K562 (cell line): ENCODE measurements around the gene PACRG. TPM values are rescaled to one million over a fixed set of nuclear protein-coding genes. Genes with fewer than 3 reads are reported as not detected.

Experiments
- ATAC-seq: fragments of 200-7000 bp; cut with Tn5 transposase; 3 replicates; pipeline ENCODE4 v1.9.1; 2020; ENCODE audit warnings: moderate library complexity
- BruUV-seq: library from RNA; stranded (reverse); fragments of 400-500 nt; replicated peaks from 2 replicates; lab custom pipeline; 2021; lab: Mats Ljungman, UMichigan
- CTCF ChIA-PET: fragments of 300-600 bp; formaldehyde crosslinking; extraction: SDS; loops from one replicate; lab custom pipeline; 2021; ENCODE audit warnings: low intra/inter-chr PET ratio; lab: Yijun Ruan, JAX
- POLR2A ChIA-PET: fragments of 300-600, 350-650 bp; sonication (Branson Sonifier 250); formaldehyde crosslinking; extraction: SDS; loops from one replicate; lab custom pipeline; 2021; ENCODE audit warnings: antibody characterized with exemption, inconsistent platforms; lab: Yijun Ruan, JAX
- DNase-seq, 4 experiments: peaks; one replicate each; pipeline versions ENCODE4 v3.0.0 to v3.0.0-alpha.2; 2011 to 2018; ENCODE audit warnings: low spot score in 3 of 4, mixed read lengths in 3 of 4; ENCODE audit errors: extremely low read depth in 1 of 4
- FAIRE-seq: peaks from 2 replicates; lab custom pipeline; 2011; peaks lifted over from hg19 to GRCh38; lab: Jason Lieb, UNC
- H2AFZ ChIP-seq: 2 replicates; pipeline ENCODE4 v1.6.0; 2011; ENCODE audit warnings: low read depth, low read length, control low read depth, inconsistent platforms
- H3K27ac ChIP-seq: fragments of 200-600 bp; 3 replicates; pipeline ENCODE4 v1.8.0; 2011; ENCODE audit warnings: low read depth, mild to moderate bottlenecking, control low read depth, inconsistent platforms, low read length, moderate library complexity, mixed read lengths; ENCODE audit errors: extremely low read depth
- H3K27me3 ChIP-seq, 2 experiments: fragments of 300-600 bp in 1 of 2; 2 replicates in 1 of 2; 3 replicates in 1 of 2; pipeline versions ENCODE4 v1.6.0 to v1.8.0; 2011; ENCODE audit warnings: inconsistent platforms in 2 of 2, low read length in 2 of 2, mild to moderate bottlenecking in 1 of 2, mixed read lengths in 1 of 2, moderate library complexity in 1 of 2; ENCODE audit not compliant: control insufficient read depth in 2 of 2, insufficient read depth in 2 of 2
- H3K36me3 ChIP-seq: fragments of 300-600 bp; 3 replicates; pipeline ENCODE4 v1.8.0; 2011; ENCODE audit warnings: mild to moderate bottlenecking, low read length, inconsistent platforms; ENCODE audit not compliant: control insufficient read depth, insufficient read depth
- H3K4me1 ChIP-seq, 2 experiments: fragments of 200-600 bp in 1 of 2; replicated peaks in 1 of 2; 2 replicates in 1 of 2; 3 replicates in 1 of 2; pipeline versions ENCODE4 v1.5.1 to v1.8.0; 2011; ENCODE audit warnings: inconsistent platforms in 2 of 2, low read length in 2 of 2, mild to moderate bottlenecking in 1 of 2, mixed read lengths in 1 of 2, moderate library complexity in 1 of 2; ENCODE audit not compliant: control insufficient read depth in 2 of 2, insufficient read depth in 2 of 2
- H3K4me2 ChIP-seq: 2 replicates; pipeline ENCODE4 v1.6.1; 2011; ENCODE audit warnings: low read length, control low read depth, inconsistent platforms, mixed read lengths; ENCODE audit not compliant: insufficient read depth
- H3K4me3 ChIP-seq: fragments of 200-600 bp; sonication (generic), shearing (Covaris generic); 2 replicates; pipeline ENCODE4 v1.5.1; 2016; ENCODE audit warnings: control low read depth, inconsistent platforms
- H3K79me2 ChIP-seq: fragments of 200-600 bp; 3 replicates; pipeline ENCODE4 v1.8.0; 2011; ENCODE audit warnings: low read length, inconsistent platforms; ENCODE audit not compliant: control insufficient read depth, insufficient read depth
- H3K9ac ChIP-seq, 2 experiments: 2 replicates each; pipeline versions ENCODE4 v1.6.0 to v1.6.1; 2011; ENCODE audit warnings: low read depth in 2 of 2, low read length in 2 of 2, control low read depth in 1 of 2, inconsistent platforms in 1 of 2, mild to moderate bottlenecking in 1 of 2, mixed read lengths in 1 of 2; ENCODE audit not compliant: insufficient read depth in 1 of 2
- H3K9me1 ChIP-seq: one replicate; pipeline ENCODE4 v1.6.0; 2011; ENCODE audit warnings: inconsistent platforms, mild to moderate bottlenecking, low read length, moderate library complexity; ENCODE audit not compliant: control insufficient read depth, insufficient read depth
- H3K9me3 ChIP-seq: replicated peaks from 2 replicates; pipeline ENCODE4 v1.5.1; 2011; ENCODE audit warnings: low read depth, low read length, inconsistent platforms; ENCODE audit not compliant: control insufficient read depth, insufficient read depth
- H4K20me1 ChIP-seq: replicated peaks from 2 replicates; pipeline ENCODE4 v1.6.1; 2011; ENCODE audit warnings: low read length, inconsistent platforms, mixed read lengths; ENCODE audit not compliant: control insufficient read depth, insufficient read depth
- DMBX1 ChIP-seq: fragments of 250-450 bp; sonication (Bioruptor Pico); IDR thresholded peaks from 2 replicates; pipeline ENCODE4 v1.8.0; 2022; ENCODE audit warnings: inconsistent platforms, mild to moderate bottlenecking, moderate library complexity, borderline replicate concordance
- E2F3 ChIP-seq: fragments of 250-450 bp; sonication (Bioruptor Pico); IDR thresholded peaks from 2 replicates; pipeline ENCODE4 v1.4.0; 2020; ENCODE audit warnings: mild to moderate bottlenecking
- FOSL1 ChIP-seq: fragments of 200-800 bp; sonication (Bioruptor generic); conservative IDR thresholded peaks from 2 replicates; pipeline ENCODE4 v1.6.1; 2016; ENCODE audit warnings: missing genetic modification characterization, missing compliant biosample characterization
- L3MBTL2 ChIP-seq: fragments of 450-650 bp; IDR thresholded peaks from 2 replicates; pipeline ENCODE4 v1.6.1; 2016; ENCODE audit warnings: mild to moderate bottlenecking, moderate library complexity
- NEUROD1 ChIP-seq: fragments of 150-350 bp; IDR thresholded peaks from 2 replicates; pipeline ENCODE4 v1.6.1; 2014; ENCODE audit warnings: borderline replicate concordance, low read length, low read depth; ENCODE audit not compliant: partially characterized antibody
- SMAD2 ChIP-seq: fragments of 150-350 bp; IDR thresholded peaks from 2 replicates; pipeline ENCODE4 v1.6.1; 2014; ENCODE audit warnings: low read depth, mild to moderate bottlenecking, low read length
- SOX6 ChIP-seq: fragments of 450-650 bp; IDR thresholded peaks from 2 replicates; pipeline ENCODE4 v1.6.1; 2014; ENCODE audit warnings: mild to moderate bottlenecking
- TRIM24 ChIP-seq, 2 experiments: fragments of 450-650 bp; IDR thresholded peaks; 2 replicates each; pipeline ENCODE4 v1.6.1; 2016
- ZFP36 ChIP-seq: fragments of 150-350 bp; IDR thresholded peaks from 2 replicates; pipeline ENCODE4 v1.6.1; 2018; ENCODE audit warnings: low read length, low read depth; ENCODE audit not compliant: partially characterized antibody
- ZKSCAN3 ChIP-seq: fragments of 250-450 bp; sonication (Bioruptor Pico); IDR thresholded peaks from 2 replicates; pipeline ENCODE4 v1.4.0; 2020
- ZNF124 ChIP-seq: sonication (generic); formaldehyde crosslinking; IDR thresholded peaks from 2 replicates; pipeline ENCODE4 v1.8.1; 2022; ENCODE audit warnings: missing genetic modification reagents
- WGBS: fragments of 100-300 bp; shearing (Covaris generic); methylation state at CpG from one replicate; pipeline ENCODE4 v1.1.6; 2016; ENCODE audit warnings: low coverage, mixed read lengths; ENCODE audit not compliant: insufficient coverage; ENCODE audit errors: missing lambda C conversion rate; 5-methylcytosine and 5-hydroxymethylcytosine counted together
- in situ Hi-C: fragments of 300-500 bp; cut with MboI; formaldehyde crosslinking; loops from 4 replicates; pipeline ENCODE4 v1.15.0; 2018; ENCODE audit warnings: inconsistent platforms, mixed read lengths
- intact Hi-C: fragments of 100-400 bp; cut with micrococcal nuclease; formaldehyde crosslinking; loops from 2 replicates; pipeline ENCODE4 v1.14.2; 2022
- polyA plus RNA-seq, 8 experiments: library from polyadenylated mRNA; depleted of rRNA in 4 of 8; stranded (reverse) in 5 of 8; unstranded in 3 of 8; fragments of >200 nt; fragmentation: Nextera tagmentation in 2 of 8; fragmentation: Illumina TruSeq in 1 of 8; extraction: Ambion mirVana in 2 of 8; extraction: Trizol in 1 of 8; gene quantifications; 2 replicates each; pipeline versions ENCODE4 v1.2.1 to v1.2.3, GENCODE V29; 2011 to 2014; ENCODE audit warnings: inconsistent platforms in 1 of 8, missing spikeins in 1 of 8
- total RNA-seq, 7 experiments: library from RNA; depleted of rRNA in 6 of 7; stranded (reverse); fragments of >200 nt in 6 of 7; fragmentation: Illumina TruSeq in 2 of 7; extraction: Trizol in 2 of 7; gene quantifications; 2 replicates each; pipeline versions ENCODE4 v1.2.1 to v1.2.3, GENCODE V29; 2011 to 2021; ENCODE audit warnings: low replicate concordance in 1 of 7
- TF ChIP-seq, protein P1 (sequence below): fragments of 250-450 bp; sonication (Bioruptor Pico); IDR thresholded peaks from 2 replicates; pipeline ENCODE4 v1.5.0; 2021
- TF ChIP-seq, protein P2 (sequence below), 2 experiments: fragments of 450-650 bp in 1 of 2; sonication (generic) in 1 of 2; formaldehyde crosslinking in 1 of 2; IDR thresholded peaks in 1 of 2; conservative IDR thresholded peaks in 1 of 2; 2 replicates each; pipeline versions ENCODE4 v1.6.1 to v1.8.1; 2016 to 2023; ENCODE audit warnings: mild to moderate bottlenecking in 2 of 2, moderate library complexity in 2 of 2, inconsistent platforms in 1 of 2, missing genetic modification reagents in 1 of 2
- TF ChIP-seq, protein P3 (sequence below): fragments of 450-650 bp; formaldehyde crosslinking; IDR thresholded peaks from 2 replicates; pipeline ENCODE4 v1.4.0; 2022; ENCODE audit warnings: mild to moderate bottlenecking, moderate library complexity
- TF ChIP-seq, protein P4 (sequence below): fragments of 250-450 bp; sonication (Bioruptor Pico); IDR thresholded peaks from 2 replicates; pipeline ENCODE4 v1.4.0; 2020; ENCODE audit warnings: mild to moderate bottlenecking, moderate library complexity, borderline replicate concordance

The PACRG gene
- total and polyA plus RNA-seq, 9 of the 15 experiments (the other 6 are each of a cell fraction or from before 2014, with no cell fraction given), result 0.04 TPM; not detected in 8

DNA sequence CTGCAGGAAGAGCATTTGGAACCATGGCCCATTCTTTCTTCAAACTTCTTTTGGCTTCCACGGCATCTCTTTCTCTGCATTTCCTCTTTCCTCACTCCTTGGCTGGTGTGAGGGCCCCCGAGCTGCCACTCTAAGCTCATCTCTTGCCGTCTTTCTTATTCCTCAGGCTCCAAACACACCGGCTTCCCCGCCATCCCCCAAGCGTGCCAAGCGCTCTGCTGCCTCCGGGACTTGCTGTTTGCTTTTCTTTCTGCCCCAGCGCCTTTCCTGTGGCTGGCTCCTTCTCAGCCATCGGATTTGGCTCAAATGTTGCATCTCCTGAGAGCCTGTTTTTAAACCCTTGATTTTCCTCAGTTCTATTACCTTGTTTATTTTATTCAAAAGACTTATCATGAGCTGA is 172.7 kb downstream of the PACRG start (continued):
- TF ChIP-seq, protein P1, sequence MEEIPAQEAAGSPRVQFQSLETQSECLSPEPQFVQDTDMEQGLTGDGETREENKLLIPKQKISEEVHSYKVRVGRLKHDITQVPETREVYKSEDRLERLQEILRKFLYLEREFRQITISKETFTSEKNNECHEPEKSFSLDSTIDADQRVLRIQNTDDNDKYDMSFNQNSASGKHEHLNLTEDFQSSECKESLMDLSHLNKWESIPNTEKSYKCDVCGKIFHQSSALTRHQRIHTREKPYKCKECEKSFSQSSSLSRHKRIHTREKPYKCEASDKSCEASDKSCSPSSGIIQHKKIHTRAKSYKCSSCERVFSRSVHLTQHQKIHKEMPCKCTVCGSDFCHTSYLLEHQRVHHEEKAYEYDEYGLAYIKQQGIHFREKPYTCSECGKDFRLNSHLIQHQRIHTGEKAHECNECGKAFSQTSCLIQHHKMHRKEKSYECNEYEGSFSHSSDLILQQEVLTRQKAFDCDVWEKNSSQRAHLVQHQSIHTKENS (CRISPR knock-in tag), result no peak

DNA sequence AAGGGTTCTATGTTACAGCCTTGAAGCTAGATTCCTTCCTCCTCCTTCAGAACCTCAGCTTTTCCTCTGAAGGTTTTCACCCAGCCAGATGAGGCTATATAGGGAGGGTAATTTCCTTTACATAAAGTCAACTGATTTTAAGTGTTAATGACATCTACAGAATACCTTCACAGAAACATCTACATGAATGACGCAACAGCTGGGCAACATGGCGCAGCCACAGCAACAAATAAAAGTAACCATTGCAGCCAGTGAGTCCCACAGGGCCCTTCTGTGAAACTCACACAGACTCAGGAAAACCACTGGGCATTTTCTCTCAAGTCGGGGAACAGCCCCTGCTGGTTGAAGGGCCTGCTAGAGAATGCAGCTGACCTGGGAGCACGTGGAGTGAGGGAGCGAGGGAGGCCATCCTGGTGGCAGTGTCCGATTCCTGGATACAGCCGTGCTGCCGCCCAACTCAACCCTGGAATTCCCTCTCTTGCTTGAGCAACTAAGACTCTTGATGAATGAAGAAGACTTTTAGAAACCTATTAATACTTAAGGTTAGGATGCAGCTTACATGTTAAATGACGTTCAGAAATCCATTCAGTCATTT is 176.4 kb downstream of the PACRG start:
- Histone ChIP-seq H3K9me1 (no peaks in the 10 kb centered on the region), H3K4me2 (no peak overlapping the region), H3K9ac (no peak overlapping the region), H3K4me1 (no peaks in the 10 kb centered on the region), H3K4me3 (no peak overlapping the region), H3K27me3 (no peaks in the 10 kb centered on the region), H2AFZ (no peak overlapping the region), H3K9me3 (no peaks in the 10 kb centered on the region; the same call in 1 of the 2 replicates), H3K27ac (no peak overlapping the region), H4K20me1 (no peaks in the 10 kb centered on the region), H3K36me3 (no peaks in the 10 kb centered on the region), H3K79me2 (no peaks in the 10 kb centered on the region)
- 3% methylated on average over 9 of the region's 9 CpGs for WGBS
- POLR2A ChIA-PET, result no interaction called here
- no peak for FAIRE-seq
- DNase-seq, result no peak
- CTCF ChIA-PET, result no interaction called here
- intact Hi-C loops (no loop called here), in situ Hi-C loops (no loop called here)
- BruUV-seq, result no TSS peak
- no peak; the same call in 2 of the 3 replicates for ATAC-seq
- TF ChIP-seq ZKSCAN3 (no peak), ZNF124 (CRISPR knock-in tag) (no peak), NEUROD1 (no peak), L3MBTL2 (peak; percentile 36; the same call in 1 of the 2 replicates), SMAD2 (no peak), FOSL1 (tag) (no peak), ZFP36 (peak; percentile 19), E2F3 (CRISPR knock-in tag) (no peak), DMBX1 (CRISPR knock-in tag) (no peak; the same call in 1 of the 2 replicates), TRIM24 (IDR thresholded peaks at IDR 0.05) (peak in 1 of 2 experiments; percentile 48; a peak in 1 of 4 replicates), SOX6 (no peak)
- TF ChIP-seq, protein P2, sequence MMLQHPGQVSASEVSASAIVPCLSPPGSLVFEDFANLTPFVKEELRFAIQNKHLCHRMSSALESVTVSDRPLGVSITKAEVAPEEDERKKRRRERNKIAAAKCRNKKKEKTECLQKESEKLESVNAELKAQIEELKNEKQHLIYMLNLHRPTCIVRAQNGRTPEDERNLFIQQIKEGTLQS (IDR thresholded peaks at IDR 0.05), result peak; percentile 65
- TF ChIP-seq, protein P2 (CRISPR knock-in tag; conservative IDR thresholded peaks at IDR 0.05), result no peak
- TF ChIP-seq, protein P3, sequence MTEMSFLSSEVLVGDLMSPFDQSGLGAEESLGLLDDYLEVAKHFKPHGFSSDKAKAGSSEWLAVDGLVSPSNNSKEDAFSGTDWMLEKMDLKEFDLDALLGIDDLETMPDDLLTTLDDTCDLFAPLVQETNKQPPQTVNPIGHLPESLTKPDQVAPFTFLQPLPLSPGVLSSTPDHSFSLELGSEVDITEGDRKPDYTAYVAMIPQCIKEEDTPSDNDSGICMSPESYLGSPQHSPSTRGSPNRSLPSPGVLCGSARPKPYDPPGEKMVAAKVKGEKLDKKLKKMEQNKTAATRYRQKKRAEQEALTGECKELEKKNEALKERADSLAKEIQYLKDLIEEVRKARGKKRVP, result peak; percentile 33; the same call in 1 of the 2 replicates
- TF ChIP-seq, protein P4, sequence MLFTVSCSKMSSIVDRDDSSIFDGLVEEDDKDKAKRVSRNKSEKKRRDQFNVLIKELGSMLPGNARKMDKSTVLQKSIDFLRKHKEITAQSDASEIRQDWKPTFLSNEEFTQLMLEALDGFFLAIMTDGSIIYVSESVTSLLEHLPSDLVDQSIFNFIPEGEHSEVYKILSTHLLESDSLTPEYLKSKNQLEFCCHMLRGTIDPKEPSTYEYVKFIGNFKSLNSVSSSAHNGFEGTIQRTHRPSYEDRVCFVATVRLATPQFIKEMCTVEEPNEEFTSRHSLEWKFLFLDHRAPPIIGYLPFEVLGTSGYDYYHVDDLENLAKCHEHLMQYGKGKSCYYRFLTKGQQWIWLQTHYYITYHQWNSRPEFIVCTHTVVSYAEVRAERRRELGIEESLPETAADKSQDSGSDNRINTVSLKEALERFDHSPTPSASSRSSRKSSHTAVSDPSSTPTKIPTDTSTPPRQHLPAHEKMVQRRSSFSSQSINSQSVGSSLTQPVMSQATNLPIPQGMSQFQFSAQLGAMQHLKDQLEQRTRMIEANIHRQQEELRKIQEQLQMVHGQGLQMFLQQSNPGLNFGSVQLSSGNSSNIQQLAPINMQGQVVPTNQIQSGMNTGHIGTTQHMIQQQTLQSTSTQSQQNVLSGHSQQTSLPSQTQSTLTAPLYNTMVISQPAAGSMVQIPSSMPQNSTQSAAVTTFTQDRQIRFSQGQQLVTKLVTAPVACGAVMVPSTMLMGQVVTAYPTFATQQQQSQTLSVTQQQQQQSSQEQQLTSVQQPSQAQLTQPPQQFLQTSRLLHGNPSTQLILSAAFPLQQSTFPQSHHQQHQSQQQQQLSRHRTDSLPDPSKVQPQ (CRISPR knock-in tag), result no peak
